Activated CD8-positive, alpha-beta memory T cell treated with anti-CD3 and anti-CD28 coated beads, Interleukin-2, amount 50 U/mL, for 24 hours (primary cell): Measurements from ENCODE around the gene LCN2.
"Not testable (repeated sequence)": the region's sequence is repeated elsewhere in the genome, so short reads cannot be mapped to it uniquely, and the experiment has no call there.

Experiments
- DNase-seq: peaks from one replicate; pipeline ENCODE4 v3.0.0-alpha.2; 2020; ENCODE audit errors: extremely low read depth

LCN2 gene

DNA sequence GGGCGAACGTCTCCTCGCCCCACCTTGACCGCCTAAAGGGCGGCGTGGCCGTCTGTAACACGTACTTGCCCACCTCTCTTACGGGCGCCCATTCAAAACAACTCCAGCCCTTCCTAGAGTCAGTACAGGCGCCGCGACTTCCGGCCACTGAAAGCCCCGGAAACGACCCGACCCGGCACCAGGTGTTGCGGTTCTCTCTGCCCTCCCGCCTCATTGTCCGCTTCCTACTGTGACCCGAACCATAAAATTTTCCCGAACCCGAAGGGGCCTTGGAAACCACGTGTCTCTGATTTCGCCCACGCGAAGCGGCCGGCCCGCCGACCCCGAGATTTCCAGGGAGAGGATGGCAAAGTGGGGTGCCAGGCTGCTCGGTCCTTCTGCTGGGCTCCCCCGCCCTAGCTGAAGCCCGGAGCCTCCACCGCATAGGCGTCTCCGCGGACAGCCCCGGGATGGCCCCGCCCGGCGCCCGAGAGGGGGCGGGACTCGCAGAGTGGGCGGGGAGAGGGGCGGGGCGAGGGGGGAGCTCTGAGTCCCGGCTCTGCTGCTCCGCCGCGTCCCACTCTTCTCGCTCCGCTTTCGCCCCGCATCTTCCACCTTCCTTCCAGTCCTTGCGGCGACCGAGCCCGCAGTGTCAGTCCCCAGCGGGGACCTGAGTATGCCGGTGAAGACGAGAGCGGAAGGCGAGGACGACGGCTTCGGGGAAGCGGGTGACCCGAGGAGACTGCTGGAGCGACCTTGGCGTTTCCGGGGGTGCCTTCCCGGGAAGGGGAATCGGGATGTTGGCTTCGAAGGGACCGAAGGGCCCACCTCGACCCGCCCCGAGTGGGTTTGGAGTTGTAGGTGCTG, 21.0 kb upstream of the LCN2 start:
- peak; percentile 66 for DNase-seq

- no peak for DNase-seq
These were observed 20.2 kb upstream of the LCN2 start for GRCh38 chr9:128128836-128129590.

DNA sequence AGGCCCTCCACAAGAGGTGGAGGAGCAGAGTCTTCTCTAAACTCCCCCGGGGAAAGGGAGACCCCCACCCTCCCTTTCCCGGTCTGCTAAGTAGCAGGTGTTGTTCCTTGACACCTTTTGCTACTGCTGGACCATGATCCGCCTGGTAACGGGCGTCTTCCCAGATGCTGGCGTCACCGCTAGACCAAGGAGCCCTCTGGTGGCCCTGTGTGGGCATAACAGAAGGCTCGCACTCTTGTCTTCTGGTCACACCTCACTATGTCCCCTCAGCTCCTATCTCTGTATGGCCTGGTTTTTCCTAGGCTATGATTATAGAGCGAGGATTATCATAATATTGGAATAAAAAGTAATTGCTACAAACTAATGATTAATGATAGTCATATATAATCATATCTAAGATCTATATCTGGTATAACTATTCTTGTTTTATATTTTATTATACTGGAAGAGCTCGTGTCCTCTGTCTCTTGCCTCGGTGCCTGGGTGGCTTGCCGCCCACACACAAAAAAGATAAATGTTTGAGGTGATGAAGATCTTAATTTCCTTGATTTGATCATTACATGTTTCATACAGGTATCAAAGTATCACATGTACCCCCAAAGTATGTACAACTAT, 19.2 kb upstream of the LCN2 start:
- DNase-seq: not testable (repeated sequence)

DNA sequence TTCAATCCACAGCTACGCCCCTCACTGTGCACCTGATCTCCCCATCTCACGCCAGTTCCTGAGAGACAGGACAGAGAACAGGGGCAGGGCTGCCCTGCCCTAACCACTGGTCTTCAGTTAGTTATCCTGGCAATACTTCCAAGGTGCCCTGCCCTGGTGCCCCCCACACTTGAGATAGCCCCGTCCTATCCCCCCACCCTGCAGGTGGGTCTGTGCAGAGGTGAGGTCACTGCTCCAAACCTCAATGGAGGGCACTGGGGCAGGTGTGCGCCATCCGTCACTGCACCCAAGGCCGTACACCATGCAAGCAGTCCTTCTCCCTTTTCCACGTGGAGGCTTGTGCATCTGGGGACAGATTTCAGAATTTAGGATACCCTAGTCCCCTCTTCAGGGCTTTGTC, 18.6 kb upstream of the LCN2 start:
- not testable (repeated sequence) for DNase-seq

GRCh38 chr9:128131346-128131745, 17.9 kb upstream of the LCN2 start:
- not testable (repeated sequence) for DNase-seq

GRCh38 chr9:128132139-128132538, 17.1 kb upstream of the LCN2 start:
- DNase-seq: not testable (repeated sequence)

- not testable (repeated sequence) for DNase-seq
These were observed 13.7 kb upstream of the LCN2 start for GRCh38 chr9:128135561-128135960.

- DNase-seq: no peak
These were observed 12.1 kb upstream of the LCN2 start for GRCh38 chr9:128136816-128137793.

DNA sequence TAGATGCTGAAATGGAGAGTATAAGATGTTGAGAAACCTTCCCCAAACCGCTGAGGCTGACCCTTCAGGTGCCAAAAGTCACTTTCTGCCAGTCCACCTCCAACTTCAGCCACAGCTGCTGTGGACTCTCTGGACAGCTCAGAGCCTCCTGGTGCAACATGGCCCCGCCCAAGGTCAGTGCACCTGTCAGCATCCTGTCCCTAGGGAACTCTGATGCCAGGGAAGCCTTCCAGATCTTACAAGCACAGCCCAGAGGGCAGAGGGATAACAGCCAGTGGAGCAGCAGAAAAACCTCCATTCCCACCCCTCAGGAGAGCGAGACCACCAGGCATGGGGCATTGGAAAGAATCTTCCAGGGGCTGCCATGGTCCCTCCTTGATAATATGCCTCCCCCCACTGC, 11.3 kb upstream of the LCN2 start:
- DNase-seq: no peak

DNA sequence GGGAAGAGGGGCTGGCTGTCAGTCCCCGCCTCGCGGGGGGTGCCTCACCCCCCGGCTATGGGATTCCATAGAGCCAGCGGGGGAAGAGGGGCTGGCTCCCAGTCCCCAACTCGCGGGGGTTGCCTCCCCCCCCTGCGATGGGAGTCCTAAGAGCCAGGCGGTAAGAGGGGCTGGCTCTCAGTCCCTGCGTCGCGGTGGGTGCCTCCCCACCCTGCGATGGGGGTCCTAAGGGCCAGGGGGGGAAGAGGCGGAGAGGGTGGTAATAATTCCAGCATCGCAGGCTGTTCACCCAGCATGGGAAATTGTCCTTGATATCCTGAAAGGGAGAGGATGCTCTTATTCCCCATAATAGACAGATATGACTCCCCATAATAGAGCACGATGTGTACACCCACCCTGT, 9.6 kb upstream of the LCN2 start:
- DNase-seq: no peak

- no peak for DNase-seq
These were observed 7.6 kb upstream of the LCN2 start for GRCh38 chr9:128141604-128142003.

GRCh38 chr9:128142061-128142460, 7.2 kb upstream of the LCN2 start:
- no peak for DNase-seq

DNA sequence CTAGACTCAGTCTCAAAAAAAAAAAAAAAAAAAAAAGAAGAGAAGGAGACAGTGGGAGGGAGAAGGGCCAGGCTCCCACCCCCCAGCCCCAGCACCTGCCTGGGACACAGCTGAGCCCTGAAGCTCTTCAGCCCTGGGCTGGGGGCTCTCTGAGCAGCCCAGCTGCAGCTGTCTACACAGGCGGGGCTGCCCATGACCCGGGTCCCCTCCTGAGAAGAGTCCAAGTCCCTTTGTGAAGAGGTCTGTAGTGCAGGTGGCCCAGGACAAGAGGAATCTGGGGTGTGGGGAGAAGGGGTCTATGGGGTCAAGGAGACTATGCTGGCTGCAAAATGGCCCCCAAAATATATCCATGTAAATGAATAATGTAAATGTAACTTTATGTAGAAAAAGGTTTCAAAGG, 6.7 kb upstream of the LCN2 start:
- no peak for DNase-seq

DNA sequence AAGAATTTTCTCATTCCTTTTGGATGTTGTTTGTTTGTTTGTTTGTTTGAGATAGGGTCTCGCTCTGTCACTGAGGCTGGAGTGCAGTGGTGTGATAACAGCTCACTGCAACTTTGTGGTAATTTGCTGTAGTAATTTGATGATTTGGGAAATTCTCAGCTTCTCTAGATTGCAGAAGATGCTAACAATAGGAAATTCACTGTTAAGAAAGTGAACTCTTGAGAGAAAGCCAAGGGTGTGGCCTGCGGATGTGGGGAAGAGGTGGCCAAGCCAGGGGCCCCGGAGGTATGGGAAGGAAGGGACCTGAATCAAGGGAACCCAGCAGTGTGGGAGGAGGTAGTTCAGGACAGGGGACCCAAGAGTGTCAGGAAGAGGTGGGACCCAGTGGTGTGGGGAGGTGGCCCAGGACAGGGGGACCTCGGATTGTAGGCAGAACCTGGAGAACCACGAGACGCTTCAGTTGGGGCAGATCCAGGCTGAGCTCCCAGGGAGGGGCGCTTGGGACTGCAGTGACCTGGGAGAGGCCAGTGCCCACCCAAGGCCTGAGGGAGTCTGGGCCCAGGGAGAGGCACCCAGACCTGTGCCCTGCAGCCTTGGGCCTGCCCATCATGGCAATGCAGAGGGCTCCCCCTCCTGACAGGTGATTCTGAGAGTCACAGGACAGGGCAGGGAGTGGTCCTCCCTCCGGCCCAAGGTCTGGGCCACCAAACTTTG, 5.6 kb upstream of the LCN2 start:
- no peak for DNase-seq

DNA sequence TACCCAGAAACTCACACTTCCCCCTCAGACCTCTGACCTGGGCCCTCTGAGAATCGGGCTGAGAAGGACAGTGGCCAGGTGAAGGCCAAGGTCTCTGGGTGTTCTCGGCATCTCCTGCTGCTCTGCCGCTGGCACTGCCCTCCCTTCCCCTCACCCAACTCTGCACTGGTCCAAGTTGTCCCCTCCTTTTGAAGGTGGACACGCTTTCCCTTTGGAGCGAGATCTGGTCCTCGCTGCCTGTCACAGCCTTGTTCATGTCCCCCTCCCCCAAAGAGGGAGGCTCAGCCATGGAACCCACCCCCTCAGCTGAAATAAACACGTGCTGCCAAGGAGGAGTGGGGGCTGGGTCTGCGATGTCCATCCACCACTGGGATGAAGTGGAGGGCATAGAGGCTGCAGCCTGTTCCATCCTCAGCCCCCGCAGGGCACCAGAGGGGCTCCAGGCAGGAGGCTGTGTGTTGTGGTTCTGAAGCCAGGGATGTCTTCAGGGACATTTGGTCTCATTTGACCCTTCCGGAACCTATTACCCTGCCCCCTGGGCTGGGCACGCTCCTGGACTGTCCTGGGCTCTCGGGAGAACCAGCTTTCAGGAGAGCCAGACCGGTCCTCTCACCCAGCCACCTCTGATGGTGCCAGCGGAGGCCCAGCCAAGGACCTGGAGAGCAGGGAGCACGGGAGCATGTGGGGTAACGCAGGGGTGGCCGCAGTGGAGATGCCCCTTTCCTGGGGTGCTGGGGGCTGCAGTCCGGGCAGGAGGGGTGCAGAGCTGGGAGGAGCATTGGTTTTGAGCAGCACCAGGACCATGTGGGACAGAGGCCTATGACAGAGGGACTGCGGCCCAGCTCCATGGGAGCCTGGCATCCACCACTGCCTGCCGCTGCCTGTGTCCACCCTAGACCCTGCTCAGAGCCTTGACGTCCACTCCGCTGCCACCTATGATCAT, 4.7 kb upstream of the LCN2 start:
- no peak for DNase-seq

GRCh38 chr9:128145536-128145935, 3.7 kb upstream of the LCN2 start:
- DNase-seq: no peak

DNA sequence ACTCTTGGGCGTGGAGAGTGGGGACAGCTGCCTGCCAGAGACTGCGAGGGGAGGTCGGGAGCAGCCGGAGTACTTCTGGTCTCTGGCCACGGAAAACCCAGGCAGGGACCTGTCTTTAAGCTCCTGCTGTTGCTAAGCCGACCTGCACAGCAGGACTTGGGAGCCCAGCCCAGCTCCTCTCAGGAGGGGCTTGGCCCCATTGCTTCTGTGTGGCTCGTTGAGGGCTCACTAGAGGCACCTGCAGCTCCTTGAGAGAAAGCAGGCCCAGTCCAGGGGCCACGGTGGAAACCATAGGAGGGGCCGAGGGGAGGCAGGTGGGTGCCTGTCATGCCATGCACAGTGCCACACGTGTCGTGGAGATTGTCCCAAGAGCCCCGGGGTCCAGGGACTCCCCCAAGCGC, 3.3 kb upstream of the LCN2 start:
- DNase-seq: no peak

- DNase-seq: no peak
These were observed 2.6 kb upstream of the LCN2 start for GRCh38 chr9:128146591-128147120.

DNA sequence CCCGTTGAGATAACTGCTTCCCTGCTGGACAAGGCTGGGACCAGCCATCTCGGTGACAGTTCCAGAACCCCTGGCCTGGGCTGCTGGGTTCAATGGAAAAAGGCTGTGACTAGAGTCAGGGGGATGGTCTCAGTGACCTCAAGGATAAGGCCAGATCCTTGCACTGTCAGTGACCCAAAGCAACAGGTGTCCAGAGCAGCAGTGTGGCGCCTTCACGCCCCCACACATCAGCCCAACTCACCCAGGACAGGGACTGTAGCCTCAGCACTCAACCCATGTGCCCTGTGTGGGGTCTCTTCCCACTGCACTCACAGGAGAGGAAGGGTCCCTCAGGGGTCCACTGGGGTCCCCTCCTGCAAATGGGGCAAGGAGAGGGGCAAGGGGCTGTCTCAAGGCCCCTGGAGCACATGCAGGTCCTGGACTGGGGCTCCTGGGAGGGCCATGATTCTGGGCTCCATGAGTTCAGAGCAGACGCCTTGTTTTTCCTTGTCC, 698 bp upstream of the LCN2 start:
- no peak for DNase-seq
